ENCODE measurements around the gene RELB. TPM values are rescaled to one million over a fixed set of nuclear protein-coding genes. Genes with fewer than 3 reads are reported as not detected.

The RELB gene
- total RNA-seq, 1 experiment from 2014 or later: 7.2 TPM

DNA sequence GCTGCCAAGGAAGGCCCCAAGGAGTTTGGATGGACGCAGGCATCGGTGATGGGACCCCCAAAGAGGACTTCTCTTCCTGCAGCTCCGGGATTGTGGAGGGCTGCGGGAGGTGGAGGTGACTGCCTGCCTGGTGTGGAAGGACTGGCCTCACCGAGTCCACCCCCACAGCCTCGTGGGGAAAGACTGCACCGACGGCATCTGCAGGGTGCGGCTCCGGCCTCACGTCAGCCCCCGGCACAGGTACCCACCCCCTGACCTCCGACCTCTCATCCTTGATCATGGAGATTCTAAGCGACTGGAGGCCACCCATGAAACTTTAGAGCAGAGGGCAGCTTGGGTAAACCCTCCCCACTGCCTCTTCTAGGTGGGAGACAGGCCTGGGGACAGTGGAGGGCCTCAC, 20.7 kb downstream of the RELB start:
- DNase-seq (ENCODE audit: low read depth): no peak

DNA sequence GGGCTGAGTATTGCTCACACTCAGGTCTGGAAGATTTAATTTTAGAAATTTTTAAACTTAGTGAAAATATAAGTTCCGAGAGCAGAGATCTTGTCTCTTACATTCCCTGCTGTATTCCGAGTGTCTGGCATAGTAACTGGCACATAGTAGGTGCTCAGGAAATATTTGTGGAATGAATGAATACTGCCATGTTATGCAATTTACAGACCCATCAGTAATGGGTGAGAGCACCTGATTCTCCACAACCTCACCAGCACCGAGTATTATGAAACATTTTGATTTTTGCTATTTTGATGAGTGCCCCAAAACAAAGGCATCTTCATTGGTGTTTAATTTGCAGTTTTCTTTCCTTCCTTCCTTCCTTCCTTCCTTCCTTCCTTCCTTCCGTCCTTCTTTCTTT, 21.8 kb downstream of the RELB start:
- DNase-seq (ENCODE audit: low read depth): no peak

DNA sequence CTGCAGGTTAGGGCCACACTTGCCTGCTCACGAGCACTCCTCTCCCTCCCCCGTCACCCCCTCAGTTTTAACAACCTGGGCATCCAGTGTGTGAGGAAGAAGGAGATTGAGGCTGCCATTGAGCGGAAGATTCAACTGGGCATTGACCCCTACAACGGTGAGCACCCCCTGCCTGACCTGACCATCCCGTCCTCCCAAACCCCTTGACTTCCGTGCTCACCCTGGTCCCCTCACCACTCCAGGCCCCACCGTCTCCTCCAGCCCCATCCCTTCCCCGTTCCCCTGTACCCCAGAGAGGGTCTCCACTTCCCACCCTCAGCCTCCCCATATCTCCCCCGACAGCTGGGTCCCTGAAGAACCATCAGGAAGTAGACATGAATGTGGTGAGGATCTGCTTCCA, 24.0 kb downstream of the RELB start:
- DNase-seq (ENCODE audit: low read depth): no peak

DNA sequence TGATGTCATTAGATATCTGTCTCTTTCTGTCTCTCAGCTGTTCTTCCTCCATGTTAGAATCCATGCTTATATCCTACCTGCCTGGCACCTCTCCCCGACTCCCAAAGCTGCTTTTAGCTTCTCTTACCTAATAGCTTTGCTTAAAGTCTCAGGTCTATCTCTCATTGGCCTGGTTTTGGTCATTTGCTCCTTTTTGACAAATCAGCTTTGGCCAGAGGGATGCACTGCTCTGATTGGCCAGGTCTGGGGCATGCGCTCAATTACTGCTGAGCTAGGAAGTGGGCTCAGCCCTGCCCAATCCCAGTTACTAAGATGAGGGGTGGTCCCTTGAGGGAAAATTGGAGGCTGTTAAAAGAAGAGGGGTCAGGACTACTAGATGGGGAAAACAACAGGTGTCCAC, 26.1 kb downstream of the RELB start:
- no peak for DNase-seq (ENCODE audit: low read depth)

DNA sequence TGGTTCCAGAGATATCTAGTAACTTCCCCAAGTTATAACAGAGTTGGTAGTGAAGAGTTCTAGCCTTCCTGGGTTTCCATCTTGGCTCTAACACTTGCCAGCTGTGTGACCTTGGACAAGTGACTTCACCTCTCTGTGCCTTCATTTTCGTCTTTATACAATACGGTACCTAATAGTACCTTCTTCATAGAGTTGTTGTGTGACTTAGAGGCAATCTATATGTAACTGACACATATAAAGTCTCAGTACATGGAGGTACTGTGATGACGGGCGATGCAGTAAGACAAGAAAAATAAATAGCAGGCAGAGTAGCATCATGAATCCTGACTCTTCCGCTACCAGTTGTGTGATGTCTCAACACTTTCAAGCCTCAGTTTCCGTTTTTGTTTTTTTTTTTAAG, 29.6 kb downstream of the RELB start:
- no peak for DNase-seq (ENCODE audit: low read depth)

DNA sequence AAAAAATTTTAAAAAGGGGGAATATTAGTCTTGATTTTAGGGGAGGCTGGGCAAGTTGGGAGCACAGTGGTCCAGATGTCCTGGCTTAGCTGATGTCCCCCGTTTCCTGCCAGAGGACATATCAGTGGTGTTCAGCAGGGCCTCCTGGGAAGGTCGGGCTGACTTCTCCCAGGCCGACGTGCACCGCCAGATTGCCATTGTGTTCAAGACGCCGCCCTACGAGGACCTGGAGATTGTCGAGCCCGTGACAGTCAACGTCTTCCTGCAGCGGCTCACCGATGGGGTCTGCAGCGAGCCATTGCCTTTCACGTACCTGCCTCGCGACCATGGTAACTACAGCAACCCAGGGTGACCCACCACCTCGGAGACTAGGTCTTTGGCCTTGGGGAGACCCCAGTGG, 31.2 kb downstream of the RELB start:
- DNase-seq (ENCODE audit: low read depth): no peak

DNA sequence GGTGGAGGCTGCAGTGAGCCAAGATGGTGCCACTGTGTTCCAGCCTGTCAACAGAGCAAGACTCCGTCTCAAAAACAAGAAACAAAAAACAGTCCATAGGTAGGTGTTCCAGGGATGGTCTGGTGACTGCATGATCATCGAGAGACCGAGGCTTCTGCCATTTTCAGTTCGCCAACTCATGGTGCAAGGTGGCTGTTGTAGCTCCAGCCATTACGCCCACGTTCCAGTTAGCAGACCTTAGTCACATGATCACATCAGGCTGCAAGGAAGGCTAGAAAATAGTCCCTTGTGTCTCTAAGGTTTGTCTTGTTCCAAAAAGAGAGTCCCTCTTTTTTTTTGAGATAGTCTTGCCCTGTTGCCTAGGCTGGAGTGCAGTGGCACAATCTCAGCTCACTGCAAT, 34.5 kb downstream of the RELB start:
- DNase-seq (ENCODE audit: low read depth): no peak

DNA sequence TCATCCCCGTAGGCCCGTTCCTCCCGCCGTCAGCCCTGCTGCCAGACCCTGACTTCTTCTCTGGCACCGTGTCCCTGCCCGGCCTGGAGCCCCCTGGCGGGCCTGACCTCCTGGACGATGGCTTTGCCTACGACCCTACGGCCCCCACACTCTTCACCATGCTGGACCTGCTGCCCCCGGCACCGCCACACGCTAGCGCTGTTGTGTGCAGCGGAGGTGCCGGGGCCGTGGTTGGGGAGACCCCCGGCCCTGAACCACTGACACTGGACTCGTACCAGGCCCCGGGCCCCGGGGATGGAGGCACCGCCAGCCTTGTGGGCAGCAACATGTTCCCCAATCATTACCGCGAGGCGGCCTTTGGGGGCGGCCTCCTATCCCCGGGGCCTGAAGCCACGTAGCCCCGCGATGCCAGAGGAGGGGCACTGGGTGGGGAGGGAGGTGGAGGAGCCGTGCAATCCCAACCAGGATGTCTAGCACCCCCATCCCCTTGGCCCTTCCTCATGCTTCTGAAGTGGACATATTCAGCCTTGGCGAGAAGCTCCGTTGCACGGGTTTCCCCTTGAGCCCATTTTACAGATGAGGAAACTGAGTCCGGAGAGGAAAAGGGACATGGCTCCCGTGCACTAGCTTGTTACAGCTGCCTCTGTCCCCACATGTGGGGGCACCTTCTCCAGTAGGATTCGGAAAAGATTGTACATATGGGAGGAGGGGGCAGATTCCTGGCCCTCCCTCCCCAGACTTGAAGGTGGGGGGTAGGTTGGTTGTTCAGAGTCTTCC, 36.3 kb downstream of the RELB start:
- DNase-seq (ENCODE audit: low read depth): no peak

DNA sequence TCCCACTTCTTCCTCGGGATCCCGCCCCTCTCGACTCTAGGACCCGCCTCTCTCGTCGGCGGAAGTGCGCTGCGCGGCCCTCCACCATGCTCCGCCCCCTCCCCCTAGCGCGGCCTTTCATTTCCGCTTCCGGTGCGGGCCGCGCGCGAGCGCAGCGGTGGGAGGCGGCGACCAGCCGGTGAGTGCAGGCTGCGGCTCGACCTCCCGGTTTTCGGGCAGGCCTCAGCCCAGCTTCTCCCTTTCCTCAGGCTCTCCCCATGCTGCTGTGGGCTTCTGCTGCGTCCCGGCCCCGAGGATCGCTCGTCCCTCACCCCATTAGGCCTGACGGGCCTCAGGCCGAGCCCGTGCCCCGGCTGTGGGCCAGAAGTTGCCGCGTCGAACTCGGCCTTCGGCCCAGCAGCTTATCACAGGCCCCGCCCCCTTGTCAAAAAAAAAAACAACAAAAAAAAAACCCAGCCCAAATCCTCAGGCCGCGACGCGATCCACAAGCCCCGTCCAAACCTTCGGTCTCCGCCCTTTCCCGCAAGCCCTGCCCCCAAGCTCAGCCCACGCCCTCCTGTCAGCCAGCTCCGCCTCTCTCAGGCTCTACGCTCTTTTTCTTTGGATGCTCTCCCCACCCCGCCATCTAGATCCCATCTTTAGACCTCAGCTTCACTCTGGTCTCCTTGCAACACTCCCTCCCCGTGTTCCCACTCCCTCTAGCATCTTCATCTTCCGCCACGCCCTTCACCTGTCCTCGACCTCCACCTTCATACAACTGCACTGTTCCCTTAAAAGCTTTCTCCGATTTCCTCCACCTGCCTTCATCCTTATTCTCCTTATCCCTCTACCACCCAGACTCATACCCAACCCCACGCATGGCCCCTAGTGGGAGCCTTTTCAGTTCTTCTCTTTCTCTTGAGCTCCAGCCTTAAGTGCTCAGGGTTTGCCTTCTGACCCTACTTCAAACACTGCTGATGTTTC, 37.9 kb downstream of the RELB start, which contains the start of gene CLASRP:
Gene CLASRP, plus strand, starts transcription at position 115 of the 963 bp plus-strand sequence. CDS start 1,168 bp downstream, outside the sequence.
- DNase-seq (ENCODE audit: low read depth): peak; percentile 88

DNA sequence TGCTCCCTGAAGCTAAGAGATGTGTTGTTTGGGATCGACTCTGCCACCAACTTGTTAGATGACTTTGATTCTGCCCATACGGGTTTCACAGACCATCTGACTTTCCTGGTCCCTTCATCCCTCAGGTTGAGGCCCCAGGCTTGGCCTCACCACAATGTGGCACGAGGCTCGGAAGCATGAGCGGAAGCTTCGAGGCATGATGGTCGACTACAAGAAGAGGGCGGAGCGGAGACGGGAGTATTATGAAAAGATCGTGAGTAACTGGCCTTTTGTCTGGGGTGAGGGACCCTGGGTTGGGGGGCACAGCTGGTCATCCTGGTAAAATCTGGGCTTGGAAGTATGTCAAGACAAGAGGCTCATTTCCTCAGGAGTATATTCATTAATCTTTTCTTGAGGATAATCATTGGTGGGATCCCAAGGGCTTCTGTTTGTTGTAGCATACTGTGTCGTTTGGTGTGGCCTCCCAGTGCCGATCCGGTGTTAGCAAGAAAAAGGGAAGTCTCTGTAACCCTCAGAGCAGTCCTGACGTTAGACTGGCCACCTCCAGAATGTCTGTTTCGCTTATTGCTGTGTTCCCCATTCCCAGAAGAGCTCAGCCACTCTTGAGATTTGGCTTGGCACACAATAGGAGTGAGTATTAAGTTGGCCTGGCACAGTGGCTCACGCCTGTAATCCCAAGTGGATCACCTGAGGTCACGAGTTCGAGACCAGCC, 39.0 kb downstream of the RELB start:
- no peak for DNase-seq (ENCODE audit: low read depth)

DNA sequence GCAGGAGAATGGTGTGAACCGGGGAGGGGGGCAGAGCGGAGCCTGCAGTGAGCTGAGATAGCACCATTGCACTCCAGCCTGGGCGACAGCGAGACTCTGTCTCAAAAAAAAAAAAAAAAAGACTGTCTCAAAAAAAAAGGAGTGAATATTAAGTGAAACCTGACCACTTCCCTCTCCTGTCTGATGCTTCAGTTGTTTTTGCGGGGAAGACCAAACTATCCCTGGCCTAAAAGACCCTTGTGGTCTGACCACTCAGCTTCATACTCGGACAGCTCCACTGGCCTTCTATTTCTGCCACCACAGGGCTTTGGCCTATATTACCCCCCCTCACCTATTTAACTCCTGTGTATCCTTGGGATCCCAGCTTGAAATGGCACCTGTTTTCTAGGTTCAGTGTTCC, 39.9 kb downstream of the RELB start:
- DNase-seq (ENCODE audit: low read depth): no peak

DNA sequence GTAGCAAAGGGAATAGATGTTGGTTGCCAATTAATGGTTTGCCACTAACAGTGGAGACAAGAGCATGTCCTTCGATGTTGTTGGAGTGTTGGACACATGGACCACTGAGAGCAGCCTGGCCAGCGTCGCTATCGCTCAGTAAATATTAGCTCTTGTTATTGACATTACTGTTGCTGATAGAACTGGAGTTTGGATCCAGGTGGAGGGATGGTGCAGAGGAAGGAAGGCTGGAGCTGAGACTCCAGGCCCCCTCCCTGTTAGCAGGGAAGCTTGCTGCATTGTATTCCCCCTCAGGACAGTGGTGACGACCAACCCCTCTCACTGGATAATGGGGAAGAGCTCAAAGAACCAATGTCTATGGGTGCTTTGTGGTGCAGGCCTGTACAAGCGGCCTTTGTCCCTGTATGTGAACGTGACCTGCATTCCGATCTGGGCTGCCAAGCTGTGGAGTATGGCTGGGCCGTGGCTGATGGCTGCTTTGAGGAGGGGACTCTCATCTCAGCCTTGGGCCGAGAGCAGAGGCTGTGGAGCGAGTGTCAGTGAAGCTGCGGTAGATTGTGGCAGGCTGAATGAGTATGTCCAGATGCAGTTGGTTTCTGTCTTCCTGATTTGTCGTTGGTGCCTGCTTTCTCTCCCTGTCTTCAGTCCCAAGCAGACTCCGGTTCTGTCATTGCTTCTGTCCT, 44.5 kb downstream of the RELB start:
- DNase-seq (ENCODE audit: low read depth): no peak

DNA sequence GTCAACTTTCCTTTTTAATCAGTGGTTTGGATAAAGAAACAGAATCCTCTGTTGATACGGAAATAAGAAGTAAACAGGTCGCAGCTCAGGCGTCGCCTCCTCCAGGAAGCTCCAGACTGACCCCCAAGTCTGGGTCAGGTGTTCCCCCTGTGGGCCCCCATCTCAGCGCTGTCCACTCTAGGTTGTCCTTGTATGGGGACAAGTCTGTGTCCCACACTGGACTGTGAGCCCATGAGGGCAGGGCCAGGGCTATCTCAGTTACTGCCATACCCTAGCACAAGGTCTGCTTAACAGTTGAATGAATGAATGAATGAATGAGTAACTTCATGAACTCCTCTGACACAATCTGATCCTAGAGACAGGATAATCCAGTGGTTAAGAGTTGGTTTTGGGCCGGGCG, 45.1 kb downstream of the RELB start:
- DNase-seq (ENCODE audit: low read depth): no peak

DNA sequence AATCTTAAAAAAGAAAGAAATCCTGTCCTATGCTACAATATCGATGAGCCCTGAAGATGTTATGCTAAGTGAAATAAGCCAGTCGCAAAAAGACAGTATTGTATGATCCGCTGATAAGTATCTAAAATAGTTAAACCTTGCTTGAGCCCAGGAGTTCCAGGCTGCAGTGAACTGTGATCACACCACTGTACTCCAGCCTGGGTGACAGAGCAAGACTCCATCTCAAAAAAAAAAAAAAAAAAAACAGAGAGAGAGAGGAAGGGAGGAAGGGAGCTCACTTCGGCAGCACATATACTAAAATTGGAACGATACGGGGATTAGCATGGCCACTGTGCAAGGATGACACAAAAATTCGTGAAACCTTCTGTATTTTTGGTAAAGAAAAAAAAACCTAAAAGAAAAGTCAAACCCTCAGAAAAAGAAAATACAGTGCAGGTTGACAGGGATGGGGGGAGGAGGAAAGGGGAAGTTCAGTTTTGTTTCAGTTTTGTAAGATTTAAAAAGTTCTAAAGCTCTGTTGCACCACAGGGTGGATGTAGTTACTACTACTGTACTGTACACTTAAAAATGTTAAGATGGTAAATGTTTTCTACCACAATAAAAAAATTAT, 46.0 kb downstream of the RELB start:
- no peak for DNase-seq (ENCODE audit: low read depth)

DNA sequence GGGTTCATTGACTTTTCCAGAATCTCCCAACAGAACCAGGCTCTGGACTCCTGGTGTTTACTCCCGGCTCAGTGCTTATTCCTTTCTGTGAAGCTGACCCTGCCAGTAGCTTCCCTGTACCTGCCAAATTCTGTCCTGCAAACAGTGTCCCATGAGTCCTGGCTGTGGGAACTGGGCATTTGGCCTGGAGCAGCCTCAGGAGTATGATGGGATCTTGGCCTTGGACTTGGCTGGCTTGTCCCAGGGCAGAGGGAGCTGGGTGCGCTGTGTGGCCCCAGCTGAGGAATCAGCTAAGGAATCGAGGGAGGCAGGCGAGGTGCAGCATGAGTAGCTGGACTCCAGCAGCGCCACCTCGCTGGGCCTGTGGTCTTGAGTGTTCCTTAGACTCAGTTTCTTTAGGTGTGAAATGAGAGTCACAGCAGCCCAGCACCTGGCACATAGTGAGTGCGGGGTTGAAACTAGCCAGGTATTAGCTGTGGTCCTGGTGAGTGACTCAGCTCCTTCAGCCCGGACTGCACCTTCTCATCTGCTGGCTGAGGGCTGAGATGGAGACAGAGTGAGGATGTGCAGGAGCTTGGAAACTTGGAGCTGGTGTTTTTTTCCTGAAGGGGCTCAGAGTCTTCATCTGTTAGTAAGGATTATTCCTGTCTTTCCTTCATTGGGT, 47.9 kb downstream of the RELB start:
- no peak for DNase-seq (ENCODE audit: low read depth)

DNA sequence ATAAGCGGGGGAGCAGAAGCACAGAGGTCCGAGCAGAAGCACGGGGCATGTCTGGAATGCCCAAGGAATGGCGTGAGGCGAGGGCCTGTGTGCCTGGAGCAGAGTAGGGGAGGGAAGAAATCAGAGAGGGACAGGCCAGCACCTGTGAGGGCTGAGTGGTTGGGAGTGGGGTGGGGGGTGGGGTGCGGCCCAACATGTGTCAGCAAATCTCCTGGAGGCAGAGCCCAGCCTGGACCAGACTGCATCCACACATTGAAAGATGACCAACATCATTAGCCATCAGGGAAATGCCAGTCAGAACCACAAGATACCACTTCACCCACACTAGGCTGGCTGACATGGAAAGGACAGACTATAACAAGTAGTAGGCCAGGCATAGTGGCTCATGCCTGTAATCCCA, 48.8 kb downstream of the RELB start:
- DNase-seq (ENCODE audit: low read depth): no peak

DNA sequence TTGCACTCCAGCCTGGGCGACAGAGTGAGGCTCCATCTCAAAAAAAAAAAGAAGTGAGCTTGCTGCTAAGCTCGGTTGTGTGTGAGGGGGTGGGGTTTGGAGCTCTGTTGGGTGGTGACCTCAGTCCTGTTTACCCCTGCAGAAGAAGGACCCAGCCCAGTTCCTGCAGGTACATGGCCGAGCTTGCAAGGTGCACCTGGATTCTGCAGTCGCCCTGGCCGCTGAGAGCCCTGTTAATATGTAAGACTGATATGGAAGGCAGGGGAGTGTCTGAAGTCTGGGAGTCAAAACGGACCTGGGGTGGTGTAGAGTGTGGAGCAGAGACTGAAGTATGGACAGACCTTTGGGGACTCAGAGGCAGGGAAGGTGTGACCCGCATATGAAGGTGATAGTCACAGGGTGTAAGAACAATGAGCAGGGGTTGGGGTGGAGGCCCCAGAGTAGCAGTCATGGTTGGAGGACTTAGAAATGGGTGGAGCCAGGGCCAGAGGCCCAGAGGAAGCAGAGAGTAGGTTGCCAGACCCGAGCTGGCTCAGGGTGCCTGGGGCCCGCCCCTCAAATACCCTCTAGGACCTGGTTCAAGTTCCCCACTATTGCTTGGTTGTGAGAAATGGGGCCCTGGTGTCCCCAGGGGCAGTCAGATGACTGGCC, 50.8 kb downstream of the RELB start:
- DNase-seq (ENCODE audit: low read depth): no peak

DNA sequence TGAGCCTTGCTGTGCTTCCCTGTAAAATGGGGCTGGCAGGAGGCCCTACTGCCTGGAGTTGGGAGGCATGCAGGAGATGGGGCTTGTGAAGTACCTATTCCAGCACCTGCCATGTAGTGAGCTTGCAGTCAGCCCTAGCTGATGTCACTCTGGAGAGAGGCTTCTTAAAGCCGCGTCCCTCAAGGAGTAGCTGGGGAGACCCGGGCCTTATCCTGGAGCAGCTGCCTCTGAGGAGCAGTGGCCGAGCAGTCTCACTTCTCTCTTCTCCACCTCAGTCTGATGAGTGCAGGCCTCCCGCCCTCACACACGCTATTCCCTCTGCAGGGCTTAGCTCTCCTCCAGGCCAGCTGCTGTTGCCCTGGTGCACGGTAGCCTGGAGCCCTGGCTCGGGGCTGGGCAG, 55.6 kb downstream of the RELB start:
- DNase-seq (ENCODE audit: low read depth): no peak

DNA sequence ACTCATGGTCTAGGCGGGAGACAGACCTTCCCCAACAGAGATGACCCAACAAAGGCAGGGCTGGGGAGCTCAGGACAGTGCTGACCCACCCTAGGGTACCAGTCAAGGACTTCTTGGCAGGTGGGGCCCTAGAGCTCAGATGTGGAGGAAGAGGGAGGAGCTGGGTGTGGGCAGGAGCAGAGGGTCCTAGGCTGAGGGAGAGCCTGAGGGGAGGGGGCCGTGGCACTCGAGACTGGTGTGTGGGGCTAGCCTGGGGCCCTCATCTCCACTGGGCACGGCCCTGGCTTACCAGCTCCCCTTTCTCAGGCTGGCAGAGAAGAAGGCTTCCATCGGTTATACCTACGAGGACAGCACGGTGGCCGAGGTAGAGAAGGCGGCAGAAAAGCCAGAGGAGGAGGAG, 56.2 kb downstream of the RELB start:
- no peak for DNase-seq (ENCODE audit: low read depth)

DNA sequence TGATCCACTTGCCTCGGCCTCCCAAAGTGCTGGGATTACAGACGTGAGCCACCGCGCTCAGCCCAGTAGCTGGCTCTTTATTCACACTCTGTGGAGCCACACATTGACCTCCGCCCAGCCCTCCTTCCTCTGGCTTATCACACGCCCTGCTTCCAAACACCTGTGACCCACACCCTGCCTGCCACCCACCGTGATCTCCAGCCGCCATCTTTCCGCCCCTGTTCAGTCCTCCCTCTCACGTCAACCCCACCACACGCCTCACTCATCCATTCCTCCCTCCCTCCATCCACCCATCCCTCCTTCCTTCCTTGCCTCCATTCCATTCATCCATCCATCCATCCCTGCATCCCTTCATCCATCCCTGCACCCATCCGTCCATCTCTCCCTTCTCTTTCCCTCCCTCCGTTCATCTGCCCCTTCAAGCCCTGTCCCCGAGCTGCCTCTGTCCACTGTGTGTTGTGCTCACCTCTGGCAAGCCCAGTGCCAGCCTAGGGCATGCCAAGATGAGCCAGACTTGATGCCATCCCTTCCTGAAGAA, 57.4 kb downstream of the RELB start:
- no peak for DNase-seq (ENCODE audit: low read depth)
